ENCODE results near the gene SENP3. TPM values are rescaled to one million over a fixed set of nuclear protein-coding genes. Genes with fewer than 3 reads are reported as not detected.
A peak's percentile ranks its signal among the peaks of the same experiment; 100 is the strongest.

SENP3 gene
- total and polyA plus RNA-seq, 2 of the 13 experiments (the other 11 are each of a cell fraction or from before 2014, with no cell fraction given), result 55.8 to 75.4 TPM

DNA sequence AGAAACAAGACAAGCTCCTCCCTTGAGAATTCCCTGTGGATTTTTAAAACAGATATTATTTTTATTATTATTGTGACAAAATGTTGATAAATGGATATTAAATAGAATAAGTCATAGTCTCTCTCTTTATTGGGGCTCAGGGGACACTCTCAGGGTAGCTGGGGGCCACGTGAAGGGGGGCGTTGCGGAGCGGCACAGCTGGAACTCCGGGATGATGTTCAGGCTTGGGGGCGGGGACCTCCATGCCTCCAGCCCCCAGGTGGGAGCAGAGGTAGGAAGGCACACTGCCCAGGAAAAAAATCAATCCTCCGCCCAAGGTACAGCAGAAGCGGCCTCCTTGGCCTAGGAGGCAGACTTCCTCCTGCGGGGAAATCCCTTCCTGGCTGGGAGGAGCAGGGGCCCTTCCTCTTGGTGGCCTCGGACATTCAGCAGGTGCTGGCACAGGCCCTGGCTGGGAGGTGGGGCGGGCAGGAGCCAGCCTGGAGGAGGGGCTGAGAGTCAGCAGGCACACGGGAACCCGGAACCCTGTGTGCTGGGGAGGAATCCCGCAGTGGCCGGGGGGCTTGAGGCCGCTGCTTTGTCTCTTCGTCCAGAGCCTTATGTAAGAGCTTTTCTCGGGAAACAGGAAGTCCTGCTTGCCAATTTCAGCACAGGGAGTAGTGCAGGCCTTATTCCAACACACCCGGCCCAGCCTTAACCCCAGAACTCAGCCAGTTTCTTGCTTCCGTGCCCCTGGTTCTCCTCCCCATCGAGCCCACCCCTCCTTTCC, 3.8 kb upstream of the SENP3 start (continued):
- TF ChIP-seq ZNF17 (CRISPR knock-in tag; IDR thresholded peaks at IDR 0.05) (no peak), ELF4 (CRISPR knock-in tag; IDR thresholded peaks at IDR 0.05; ENCODE audit: borderline replicate concordance) (no peak), PHF21A (CRISPR knock-in tag; IDR thresholded peaks at IDR 0.05) (no peak), CC2D1A (CRISPR knock-in tag; IDR thresholded peaks at IDR 0.05) (no peak), KDM1A (CRISPR knock-in tag; IDR thresholded peaks at IDR 0.05) (no peak), FOXA1 (IDR thresholded peaks at IDR 0.05) (no peak), FOXA1 (CRISPR knock-in tag; IDR thresholded peaks at IDR 0.05) (no peak), IKZF4 (CRISPR knock-in tag; IDR thresholded peaks at IDR 0.05; ENCODE audit: borderline replicate concordance, low read depth, not compliant biosample characterization) (no peak), NFYC (CRISPR knock-in tag; IDR thresholded peaks at IDR 0.05) (no peak), ONECUT2 (CRISPR knock-in tag; IDR thresholded peaks at IDR 0.05) (no peak), ZBTB25 (CRISPR knock-in tag; IDR thresholded peaks at IDR 0.05) (peak; percentile 33; the same call in 1 of the 2 replicates), NFE2L1 (CRISPR knock-in tag; IDR thresholded peaks at IDR 0.05; ENCODE audit: borderline replicate concordance) (no peak), RXRB (CRISPR knock-in tag; IDR thresholded peaks at IDR 0.05; ENCODE audit: borderline replicate concordance) (peak; percentile 54; the same call in 1 of the 2 replicates), GPN1 (CRISPR knock-in tag; IDR thresholded peaks at IDR 0.05; ENCODE audit: borderline replicate concordance) (no peak), RFXAP (CRISPR knock-in tag; IDR thresholded peaks at IDR 0.05; ENCODE audit: borderline replicate concordance) (no peak), TFDP1 (CRISPR knock-in tag; IDR thresholded peaks at IDR 0.05; ENCODE audit: borderline replicate concordance) (peak; percentile 42; the same call in 1 of the 2 replicates), ASH2L (IDR thresholded peaks at IDR 0.05; ENCODE audit: insufficient read length, low read depth, low read length) (no peak), TARDBP (CRISPR knock-in tag; IDR thresholded peaks at IDR 0.05) (0 out of 2 replicates have a peak, but pooled peaks have one; percentile 15)
- TF ChIP-seq, protein P1, sequence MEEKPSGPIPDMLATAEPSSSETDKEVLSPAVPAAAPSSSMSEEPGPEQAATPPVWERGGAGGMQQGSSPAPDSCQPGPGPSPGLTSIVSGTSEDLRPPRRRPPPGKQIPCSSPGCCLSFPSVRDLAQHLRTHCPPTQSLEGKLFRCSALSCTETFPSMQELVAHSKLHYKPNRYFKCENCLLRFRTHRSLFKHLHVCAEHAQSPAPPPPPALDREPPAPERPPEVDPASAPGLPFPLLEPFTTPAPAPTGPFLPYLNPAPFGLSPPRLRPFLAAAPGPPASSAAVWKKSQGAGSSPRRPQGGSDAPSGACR (CRISPR knock-in tag; IDR thresholded peaks at IDR 0.05), result no peak
- TF ChIP-seq, protein P2, sequence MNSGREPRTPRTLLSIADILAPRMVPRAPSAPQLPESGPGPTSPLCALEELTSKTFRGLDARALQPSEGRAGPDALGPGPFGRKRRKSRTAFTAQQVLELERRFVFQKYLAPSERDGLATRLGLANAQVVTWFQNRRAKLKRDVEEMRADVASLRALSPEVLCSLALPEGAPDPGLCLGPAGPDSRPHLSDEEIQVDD (CRISPR knock-in tag; IDR thresholded peaks at IDR 0.05; ENCODE audit: borderline replicate concordance), result no peak
- TF ChIP-seq, protein P3, sequence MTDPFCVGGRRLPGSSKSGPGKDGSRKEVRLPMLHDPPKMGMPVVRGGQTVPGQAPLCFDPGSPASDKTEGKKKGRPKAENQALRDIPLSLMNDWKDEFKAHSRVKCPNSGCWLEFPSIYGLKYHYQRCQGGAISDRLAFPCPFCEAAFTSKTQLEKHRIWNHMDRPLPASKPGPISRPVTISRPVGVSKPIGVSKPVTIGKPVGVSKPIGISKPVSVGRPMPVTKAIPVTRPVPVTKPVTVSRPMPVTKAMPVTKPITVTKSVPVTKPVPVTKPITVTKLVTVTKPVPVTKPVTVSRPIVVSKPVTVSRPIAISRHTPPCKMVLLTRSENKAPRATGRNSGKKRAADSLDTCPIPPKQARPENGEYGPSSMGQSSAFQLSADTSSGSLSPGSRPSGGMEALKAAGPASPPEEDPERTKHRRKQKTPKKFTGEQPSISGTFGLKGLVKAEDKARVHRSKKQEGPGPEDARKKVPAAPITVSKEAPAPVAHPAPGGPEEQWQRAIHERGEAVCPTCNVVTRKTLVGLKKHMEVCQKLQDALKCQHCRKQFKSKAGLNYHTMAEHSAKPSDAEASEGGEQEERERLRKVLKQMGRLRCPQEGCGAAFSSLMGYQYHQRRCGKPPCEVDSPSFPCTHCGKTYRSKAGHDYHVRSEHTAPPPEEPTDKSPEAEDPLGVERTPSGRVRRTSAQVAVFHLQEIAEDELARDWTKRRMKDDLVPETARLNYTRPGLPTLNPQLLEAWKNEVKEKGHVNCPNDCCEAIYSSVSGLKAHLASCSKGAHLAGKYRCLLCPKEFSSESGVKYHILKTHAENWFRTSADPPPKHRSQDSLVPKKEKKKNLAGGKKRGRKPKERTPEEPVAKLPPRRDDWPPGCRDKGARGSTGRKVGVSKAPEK (CRISPR knock-in tag; IDR thresholded peaks at IDR 0.05; ENCODE audit: borderline replicate concordance), result no peak
